Ishikawa (cell line): ENCODE data around the gene TCF15.

Experiments
- CEBPB ChIP-seq: IDR thresholded peaks from 2 replicates; pipeline ENCODE4 v1.6.1; 2012
- EGR1 ChIP-seq: IDR thresholded peaks from 2 replicates; pipeline ENCODE4 v1.6.1; 2012
- RAD21 ChIP-seq: IDR thresholded peaks from 2 replicates; pipeline ENCODE4 v1.6.1; 2012; ENCODE audit warnings: low read depth
- REST ChIP-seq: IDR thresholded peaks from 2 replicates; pipeline ENCODE4 v1.6.1; 2012; ENCODE audit warnings: low read depth, mild to moderate bottlenecking
- ZBTB7A ChIP-seq: IDR thresholded peaks from 2 replicates; pipeline ENCODE4 v1.6.1; 2012; ENCODE audit warnings: low read depth

GRCh38 chr20:563187-563586, 46.9 kb downstream of the TCF15 start:
- TF ChIP-seq ZBTB7A (no peak), RAD21 (no peak), CEBPB (no peak), REST (no peak), EGR1 (no peak)
